Smooth muscle cell (in vitro differentiated cells): ENCODE data around the gene CCDC102A. TPM values are rescaled to one million over a fixed set of nuclear protein-coding genes. Genes with fewer than 3 reads are reported as not detected.

Experiments
- DNase-seq: peaks from one replicate; lab custom pipeline; 2025; ENCODE audit not compliant: unreplicated experiment; lab: John Stamatoyannopoulos, UW
- H2AFZ ChIP-seq: fragments of 200-600 bp; sonication (generic); 2 replicates; pipeline ENCODE4 v1.6.0; 2016; ENCODE audit warnings: antibody characterized with exemption, low read depth, mild to moderate bottlenecking
- H3F3A ChIP-seq: fragments of 200-600 bp; sonication (generic); 2 replicates; pipeline ENCODE4 v1.6.0; 2017; ENCODE audit warnings: antibody characterized with exemption, low read depth
- H3K27ac ChIP-seq: fragments of 200-600 bp; sonication (generic); 2 replicates; pipeline ENCODE4 v1.5.1; 2016; ENCODE audit warnings: low read depth, mild to moderate bottlenecking
- H3K27me3 ChIP-seq: fragments of 200-600 bp; sonication (generic); 2 replicates; pipeline ENCODE4 v1.6.1; 2016; ENCODE audit warnings: low read depth, mild to moderate bottlenecking
- H3K36me3 ChIP-seq: fragments of 200-600 bp; sonication (generic); 2 replicates; pipeline ENCODE4 v1.5.1; 2016; ENCODE audit warnings: low read depth
- H3K4me1 ChIP-seq: fragments of 200-600 bp; sonication (generic); 2 replicates; pipeline ENCODE4 v1.5.1; 2016; ENCODE audit warnings: low read depth
- H3K4me2 ChIP-seq: fragments of 200-600 bp; sonication (generic); 2 replicates; pipeline ENCODE4 v1.6.0; 2016; ENCODE audit warnings: mild to moderate bottlenecking
- H3K4me3 ChIP-seq: fragments of 200-600 bp; sonication (generic); 2 replicates; pipeline ENCODE4 v1.5.1; 2016; ENCODE audit warnings: mild to moderate bottlenecking
- H3K79me2 ChIP-seq: fragments of 200-600 bp; sonication (generic); 2 replicates; pipeline ENCODE4 v1.6.0; 2016; ENCODE audit warnings: low read depth, mild to moderate bottlenecking
- H3K9ac ChIP-seq: fragments of 200-600 bp; sonication (generic); 2 replicates; pipeline ENCODE4 v1.6.0; 2016; ENCODE audit warnings: low read depth
- H3K9me3 ChIP-seq: fragments of 200-600 bp; sonication (generic); replicated peaks from 2 replicates; pipeline ENCODE4 v1.5.1; 2016; ENCODE audit warnings: low read depth
- H4K20me1 ChIP-seq: fragments of 200-600 bp; sonication (generic); 2 replicates; pipeline ENCODE4 v1.6.0; 2016; ENCODE audit warnings: low read depth
- CTCF ChIP-seq: fragments of 200-600 bp; sonication (generic); IDR thresholded peaks from 2 replicates; pipeline ENCODE4 v1.5.1; 2017; ENCODE audit warnings: borderline replicate concordance, mild to moderate bottlenecking, antibody characterized with exemption; ENCODE audit not compliant: insufficient read depth, poor library complexity, severe bottlenecking
- WGBS: methylation state at CpG from one replicate; pipeline ENCODE4 v1.1.7; 2016; ENCODE audit warnings: low lambda C conversion rate; 5-methylcytosine and 5-hydroxymethylcytosine counted together
- polyA plus RNA-seq: library from polyadenylated mRNA; unstranded; fragments of >200 nt; fragmentation: Nextera tagmentation; extraction: Ambion mirVana; gene quantifications from 2 replicates; pipeline ENCODE4 v1.2.1, GENCODE V29; 2016
- total RNA-seq: library from RNA; depleted of rRNA; stranded (reverse); fragments of >200 nt; gene quantifications from 2 replicates; pipeline ENCODE4 v1.2.3, GENCODE V29; 2014

CCDC102A gene
- total and polyA plus RNA-seq, 2 experiments from 2014 or later: 10.8 to 25.3 TPM

GRCh38 chr16:57519796-57520360 is 16.5 kb downstream of the CCDC102A start:
- H3K4me3 ChIP-seq: no peak overlapping the region
- DNase-seq: peak; percentile 40
- no peaks in the 10 kb centered on the region for H3K27me3 ChIP-seq

GRCh38 chr16:57518922-57519321 is 17.4 kb downstream of the CCDC102A start:
- no peaks in the 10 kb centered on the region for H3K36me3 ChIP-seq
- H3K4me1 ChIP-seq: no peaks in the 10 kb centered on the region
- no peak overlapping the region for H3K27ac ChIP-seq
- H2AFZ ChIP-seq: no peak overlapping the region
- no peak for TF ChIP-seq CTCF
- no peaks in the 10 kb centered on the region for H3K27me3 ChIP-seq
- H3K79me2 ChIP-seq: no peaks in the 10 kb centered on the region
- no peaks in the 10 kb centered on the region for H3K9me3 ChIP-seq
- H4K20me1 ChIP-seq: no peaks in the 10 kb centered on the region
- peaks cover 6% of the 10 kb centered on the region for H3F3A ChIP-seq
- DNase-seq: no peak
- H3K4me3 ChIP-seq: no peak overlapping the region
- no peak overlapping the region for H3K4me2 ChIP-seq
- H3K9ac ChIP-seq: no peak overlapping the region
- WGBS: 95% methylated on average over 6 of the region's 6 CpGs

More at GRCh38 chr16:57519796-57520360, 16.5 kb downstream of the CCDC102A start:
- Histone ChIP-seq H3K9ac (no peak overlapping the region), H4K20me1 (no peaks in the 10 kb centered on the region), H3F3A (no peaks in the 10 kb centered on the region), H3K9me3 (no peaks in the 10 kb centered on the region), H3K4me2 (no peak overlapping the region), H3K79me2 (no peaks in the 10 kb centered on the region), H2AFZ (no peak overlapping the region), H3K4me1 (no peaks in the 10 kb centered on the region), H3K36me3 (no peaks in the 10 kb centered on the region), H3K27ac (no peak overlapping the region)
- 41% methylated on average over 10 of the region's 10 CpGs for WGBS
- peak; percentile 97 for TF ChIP-seq CTCF

- no peak overlapping the region for H3K27ac ChIP-seq
- no peaks in the 10 kb centered on the region for H3K9me3 ChIP-seq
- H3K79me2 ChIP-seq: no peaks in the 10 kb centered on the region
- H3K4me1 ChIP-seq: no peaks in the 10 kb centered on the region
- H4K20me1 ChIP-seq: no peaks in the 10 kb centered on the region
- H3K4me2 ChIP-seq: no peak overlapping the region
- no peak overlapping the region for H2AFZ ChIP-seq
- WGBS: 90% methylated on average over 13 of the region's 13 CpGs
- no peak for TF ChIP-seq CTCF
- no peaks in the 10 kb centered on the region for H3K27me3 ChIP-seq
- H3K4me3 ChIP-seq: no peak overlapping the region
- no peaks in the 10 kb centered on the region for H3K36me3 ChIP-seq
- no peak for DNase-seq
- peaks cover 10% of the 10 kb centered on the region for H3F3A ChIP-seq
- H3K9ac ChIP-seq: no peak overlapping the region
Measured at GRCh38 chr16:57518520-57518919, 17.9 kb downstream of the CCDC102A start.
